CD4-positive, alpha-beta T cell (primary cell): Measurements from ENCODE around the gene LDB2. TPM values are rescaled to one million over a fixed set of nuclear protein-coding genes. Genes with fewer than 3 reads are reported as not detected.

ENCODE experiments used
- ATAC-seq: fragments of 200-7000 bp; cut with Tn5 transposase; one replicate; pipeline ENCODE4 v1.10.0; 2022; ENCODE audit warnings: mild to moderate bottlenecking; ENCODE audit not compliant: poor library complexity
- CTCF ChIA-PET: fragments of 350-600 bp; sonication (Branson Sonifier 250); formaldehyde crosslinking; loops from one replicate; lab custom pipeline; 2021; ENCODE audit warnings: antibody characterized with exemption, inconsistent platforms; lab: Charles Lee
- POLR2A ChIA-PET: fragments of 350-600 bp; sonication (Branson Sonifier 250); formaldehyde crosslinking; loops from one replicate; lab custom pipeline; 2021; ENCODE audit warnings: antibody characterized with exemption, inconsistent platforms; lab: Charles Lee
- DNase-seq, 14 experiments: peaks; one replicate each; pipeline ENCODE4 v3.0.0-alpha.2; 2013 to 2020; ENCODE audit warnings: mixed read lengths in 2 of 14
- H3K27ac ChIP-seq, 2 donors: one replicate each; pipeline versions ENCODE4 v1.5.1 to v1.7.0; 2013; ENCODE audit warnings: low read length in 2 of 2, low read depth in 1 of 2, mild to moderate bottlenecking in 1 of 2
- H3K27me3 ChIP-seq, 2 experiments: 1 replicate in 1 of 2; 2 replicates in 1 of 2; pipeline versions ENCODE4 v1.6.1 to v1.7.0; 2013; ENCODE audit warnings: low read length in 2 of 2, control low read depth in 1 of 2, mild to moderate bottlenecking in 1 of 2, moderate library complexity in 1 of 2; ENCODE audit not compliant: insufficient read depth in 2 of 2, control insufficient read depth in 1 of 2
- H3K36me3 ChIP-seq: one replicate; pipeline ENCODE4 v1.6.1; 2013; ENCODE audit warnings: low read length, control low read depth; ENCODE audit not compliant: insufficient read depth
- H3K4me1 ChIP-seq: one replicate; pipeline ENCODE4 v1.6.1; 2013; ENCODE audit warnings: low read length, control low read depth; ENCODE audit not compliant: insufficient read depth
- H3K4me3 ChIP-seq: one replicate; pipeline ENCODE4 v1.5.1; 2013; ENCODE audit warnings: mild to moderate bottlenecking, low read length, moderate library complexity
- H3K9me3 ChIP-seq, 2 experiments: 1 replicate in 1 of 2; 2 replicates in 1 of 2; pipeline versions ENCODE4 v1.6.1 to v1.7.0; 2013; ENCODE audit warnings: low read length in 2 of 2, mild to moderate bottlenecking in 2 of 2, control low read depth in 1 of 2, moderate library complexity in 1 of 2; ENCODE audit not compliant: control insufficient read depth in 1 of 2, insufficient read depth in 1 of 2
- H3K27ac Mint-ChIP-seq: one replicate; pipeline ENCODE4 v1.8.0; 2020; ENCODE audit warnings: mixed read lengths
- H3K27me3 Mint-ChIP-seq: one replicate; pipeline ENCODE4 v1.8.0; 2021; ENCODE audit warnings: mixed read lengths
- H3K36me3 Mint-ChIP-seq: one replicate; pipeline ENCODE4 v1.8.0; 2021; ENCODE audit warnings: low read depth, mixed read lengths
- H3K4me1 Mint-ChIP-seq: one replicate; pipeline ENCODE4 v1.8.0; 2021; ENCODE audit warnings: low read depth, mixed read lengths
- H3K4me3 Mint-ChIP-seq: one replicate; pipeline ENCODE4 v1.8.0; 2020; ENCODE audit warnings: mild to moderate bottlenecking, mixed read lengths
- H3K9me3 Mint-ChIP-seq: one replicate; pipeline ENCODE4 v1.8.0; 2020; ENCODE audit warnings: mixed read lengths
- intact Hi-C, 2 experiments: fragments of 100-400 bp; cut with DNase I in 1 of 2; cut with micrococcal nuclease in 1 of 2; formaldehyde crosslinking; loops; one replicate each; pipeline versions ENCODE4 v1.15.1 to v1.9.0; 2023 to 2025; cut with DNase I, micrococcal nuclease
- total RNA-seq, 174 experiments: library from RNA in 2 of 174; stranded (reverse) in 2 of 174; gene quantifications; one replicate each; pipeline ENCODE4 v1.2.3 and lab custom pipeline; 2021 to 2026
- TF ChIP-seq, protein P1 (sequence below): fragments of 200-600 bp; IDR thresholded peaks from one replicate; pipeline ENCODE4 v1.8.0; 2022; ENCODE audit warnings: antibody characterized with exemption, mild to moderate bottlenecking

LDB2 gene
- total RNA-seq, 2 experiments from 2014 or later = not detected

DNA sequence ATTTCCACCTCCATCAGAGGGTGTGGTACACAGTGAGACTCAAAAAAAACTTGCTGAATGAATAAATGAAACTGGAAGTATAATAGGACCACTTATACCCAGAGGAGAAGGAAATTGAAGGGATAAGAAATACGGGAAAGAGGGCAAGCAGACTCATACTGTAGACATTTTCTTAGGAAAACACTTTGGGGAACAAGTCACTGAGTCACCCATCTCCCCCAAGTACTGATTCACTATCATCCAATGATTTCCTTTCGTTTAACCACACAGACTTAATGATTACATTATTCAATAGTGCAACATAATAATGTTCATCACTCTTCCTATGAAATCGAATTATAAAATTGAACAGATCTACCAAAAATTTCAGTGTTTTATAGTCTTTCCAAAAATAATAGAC lies 97.1 kb downstream of the LDB2 start:
- TF ChIP-seq, protein P1, sequence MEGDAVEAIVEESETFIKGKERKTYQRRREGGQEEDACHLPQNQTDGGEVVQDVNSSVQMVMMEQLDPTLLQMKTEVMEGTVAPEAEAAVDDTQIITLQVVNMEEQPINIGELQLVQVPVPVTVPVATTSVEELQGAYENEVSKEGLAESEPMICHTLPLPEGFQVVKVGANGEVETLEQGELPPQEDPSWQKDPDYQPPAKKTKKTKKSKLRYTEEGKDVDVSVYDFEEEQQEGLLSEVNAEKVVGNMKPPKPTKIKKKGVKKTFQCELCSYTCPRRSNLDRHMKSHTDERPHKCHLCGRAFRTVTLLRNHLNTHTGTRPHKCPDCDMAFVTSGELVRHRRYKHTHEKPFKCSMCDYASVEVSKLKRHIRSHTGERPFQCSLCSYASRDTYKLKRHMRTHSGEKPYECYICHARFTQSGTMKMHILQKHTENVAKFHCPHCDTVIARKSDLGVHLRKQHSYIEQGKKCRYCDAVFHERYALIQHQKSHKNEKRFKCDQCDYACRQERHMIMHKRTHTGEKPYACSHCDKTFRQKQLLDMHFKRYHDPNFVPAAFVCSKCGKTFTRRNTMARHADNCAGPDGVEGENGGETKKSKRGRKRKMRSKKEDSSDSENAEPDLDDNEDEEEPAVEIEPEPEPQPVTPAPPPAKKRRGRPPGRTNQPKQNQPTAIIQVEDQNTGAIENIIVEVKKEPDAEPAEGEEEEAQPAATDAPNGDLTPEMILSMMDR = no peak
- ChIA-PET POLR2A (no interaction called here), CTCF (no interaction called here)
- H3K4me3 Mint-ChIP-seq = no peak overlapping the region
- no peaks in the 10 kb centered on the region for H3K27me3 Mint-ChIP-seq
- intact Hi-C loops = no loop called here
- no peaks in the 10 kb centered on the region for H3K9me3 Mint-ChIP-seq
- H3K27ac Mint-ChIP-seq = no peak overlapping the region
- ATAC-seq = no peak
- no peaks in the 10 kb centered on the region for H3K4me1 Mint-ChIP-seq
- Histone ChIP-seq H3K27ac (no peak overlapping the region), H3K27me3 (no peaks in the 10 kb centered on the region), H3K4me3 (no peak overlapping the region), H3K9me3 (no peaks in the 10 kb centered on the region), H3K36me3 (no peaks in the 10 kb centered on the region), H3K4me1 (no peaks in the 10 kb centered on the region)
- no peaks in the 10 kb centered on the region for H3K36me3 Mint-ChIP-seq
- DNase-seq = no peak

DNA sequence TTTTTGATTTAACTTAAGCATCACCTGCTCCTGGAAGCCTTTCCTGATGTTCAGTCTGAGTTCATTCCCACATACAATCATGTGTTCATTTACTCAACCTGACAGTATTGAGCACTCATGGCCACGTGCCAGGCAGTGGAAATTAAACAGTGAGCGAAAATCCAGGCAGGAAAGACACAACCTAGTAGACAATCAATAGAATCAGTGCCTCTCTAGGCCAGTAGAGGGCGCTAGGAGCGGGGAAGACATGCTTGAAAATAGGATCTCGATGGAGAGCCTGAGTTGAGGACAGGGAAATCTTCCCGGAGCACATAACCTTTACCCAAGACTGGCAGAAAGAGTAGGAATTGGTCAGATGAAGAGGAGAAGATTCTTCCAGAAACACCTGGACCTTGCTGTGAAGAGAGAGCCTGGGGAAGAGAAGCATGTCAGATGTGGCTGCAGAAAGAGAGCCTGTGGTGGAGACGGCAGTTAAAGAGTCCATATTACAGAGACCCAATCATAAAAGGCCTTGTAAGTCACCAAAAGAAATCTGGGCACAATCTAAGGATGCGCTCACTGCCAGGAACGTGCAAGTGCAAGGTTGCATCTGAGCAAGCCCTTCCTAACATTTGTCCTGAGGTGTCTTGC lies 103.5 kb downstream of the LDB2 start:
- H3K4me3 ChIP-seq = no peak overlapping the region
- peak in 9 of 14 experiments; percentile 0 to 35 (median 5) for DNase-seq
- Mint-ChIP-seq H3K27ac (no peak overlapping the region), H3K4me3 (no peak overlapping the region), H3K9me3 (no peaks in the 10 kb centered on the region), H3K4me1 (no peaks in the 10 kb centered on the region), H3K36me3 (no peaks in the 10 kb centered on the region), H3K27me3 (no peaks in the 10 kb centered on the region)
- TF ChIP-seq, protein P1 = peak; percentile 36
- intact Hi-C loops = loop anchor here (2.0 to 10.0 kb wide), 3 partner anchors 530 to 652 kb away; no protein-coding TSS in a partner anchor
- no peak overlapping the region for H3K27ac ChIP-seq
- no peaks in the 10 kb centered on the region for H3K4me1 ChIP-seq
- H3K36me3 ChIP-seq = no peaks in the 10 kb centered on the region
- ChIA-PET POLR2A (no interaction called here), CTCF (interaction anchor here (0.9 kb wide), 1 partner anchor 29 kb away, joined by 3 read pairs; no protein-coding TSS in a partner anchor)
- no peaks in the 10 kb centered on the region for H3K9me3 ChIP-seq
- ATAC-seq = no peak
- H3K27me3 ChIP-seq = no peaks in the 10 kb centered on the region

DNA sequence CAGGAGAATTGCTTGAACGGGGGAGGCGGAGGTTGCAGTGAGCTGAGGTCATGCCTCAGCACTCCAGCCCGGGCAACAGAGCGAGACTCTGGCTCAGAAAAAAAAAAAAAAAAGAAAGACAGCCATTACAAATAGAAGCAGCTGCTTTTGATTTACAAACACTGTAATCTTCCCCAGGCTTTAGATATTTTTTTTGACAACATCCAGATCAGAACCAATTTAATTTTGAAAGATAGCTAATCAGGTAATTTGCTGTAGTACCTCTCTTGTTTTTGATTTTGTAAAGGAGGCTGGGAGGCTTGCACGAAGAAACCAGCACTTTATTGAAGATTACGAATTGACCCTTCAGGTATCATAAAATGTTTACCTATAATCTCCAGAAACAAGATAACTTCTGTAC lies 107.0 kb downstream of the LDB2 start:
- TF ChIP-seq, protein P1 = no peak
- no peak overlapping the region for H3K27ac Mint-ChIP-seq

More for the DNA sequence above, 107.0 kb downstream of the LDB2 start:
- Histone ChIP-seq H3K4me1 (no peaks in the 10 kb centered on the region), H3K27me3 (no peaks in the 10 kb centered on the region), H3K9me3 (no peaks in the 10 kb centered on the region), H3K27ac (no peak overlapping the region), H3K36me3 (no peaks in the 10 kb centered on the region), H3K4me3 (no peak overlapping the region)
- intact Hi-C loops = loop anchor here in 1 of 2 experiments (10.0 kb wide), 1 partner anchor 533 kb away; no protein-coding TSS in a partner anchor
- no peak overlapping the region for H3K4me3 Mint-ChIP-seq
- no peaks in the 10 kb centered on the region for H3K9me3 Mint-ChIP-seq
- H3K27me3 Mint-ChIP-seq = no peaks in the 10 kb centered on the region
- H3K36me3 Mint-ChIP-seq = no peaks in the 10 kb centered on the region
- H3K4me1 Mint-ChIP-seq = no peaks in the 10 kb centered on the region
- DNase-seq (no peak), ATAC-seq (no peak)
- ChIA-PET POLR2A (no interaction called here), CTCF (no interaction called here)
